Smooth muscle cell (in vitro differentiated cells): ENCODE measurements around the gene ASB2. TPM values are rescaled to one million over a fixed set of nuclear protein-coding genes. Genes with fewer than 3 reads are reported as not detected.

Experiments used
- DNase-seq: peaks from one replicate; lab custom pipeline; 2025; ENCODE audit not compliant: unreplicated experiment; lab: John Stamatoyannopoulos, UW
- H2AFZ ChIP-seq: fragments of 200-600 bp; sonication (generic); 2 replicates; pipeline ENCODE4 v1.6.0; 2016; ENCODE audit warnings: antibody characterized with exemption, low read depth, mild to moderate bottlenecking
- H3F3A ChIP-seq: fragments of 200-600 bp; sonication (generic); 2 replicates; pipeline ENCODE4 v1.6.0; 2017; ENCODE audit warnings: antibody characterized with exemption, low read depth
- H3K27ac ChIP-seq: fragments of 200-600 bp; sonication (generic); 2 replicates; pipeline ENCODE4 v1.5.1; 2016; ENCODE audit warnings: low read depth, mild to moderate bottlenecking
- H3K27me3 ChIP-seq: fragments of 200-600 bp; sonication (generic); 2 replicates; pipeline ENCODE4 v1.6.1; 2016; ENCODE audit warnings: low read depth, mild to moderate bottlenecking
- H3K36me3 ChIP-seq: fragments of 200-600 bp; sonication (generic); 2 replicates; pipeline ENCODE4 v1.5.1; 2016; ENCODE audit warnings: low read depth
- H3K4me1 ChIP-seq: fragments of 200-600 bp; sonication (generic); 2 replicates; pipeline ENCODE4 v1.5.1; 2016; ENCODE audit warnings: low read depth
- H3K4me2 ChIP-seq: fragments of 200-600 bp; sonication (generic); 2 replicates; pipeline ENCODE4 v1.6.0; 2016; ENCODE audit warnings: mild to moderate bottlenecking
- H3K4me3 ChIP-seq: fragments of 200-600 bp; sonication (generic); 2 replicates; pipeline ENCODE4 v1.5.1; 2016; ENCODE audit warnings: mild to moderate bottlenecking
- H3K79me2 ChIP-seq: fragments of 200-600 bp; sonication (generic); 2 replicates; pipeline ENCODE4 v1.6.0; 2016; ENCODE audit warnings: low read depth, mild to moderate bottlenecking
- H3K9ac ChIP-seq: fragments of 200-600 bp; sonication (generic); 2 replicates; pipeline ENCODE4 v1.6.0; 2016; ENCODE audit warnings: low read depth
- H3K9me3 ChIP-seq: fragments of 200-600 bp; sonication (generic); replicated peaks from 2 replicates; pipeline ENCODE4 v1.5.1; 2016; ENCODE audit warnings: low read depth
- H4K20me1 ChIP-seq: fragments of 200-600 bp; sonication (generic); 2 replicates; pipeline ENCODE4 v1.6.0; 2016; ENCODE audit warnings: low read depth
- whole genome bisulfite sequencing: methylation state at CpG from one replicate; pipeline ENCODE4 v1.1.7; 2016; ENCODE audit warnings: low lambda C conversion rate; 5-methylcytosine and 5-hydroxymethylcytosine counted together
- polyA plus RNA-seq: library from polyadenylated mRNA; unstranded; fragments of >200 nt; fragmentation: Nextera tagmentation; extraction: Ambion mirVana; gene quantifications from 2 replicates; pipeline ENCODE4 v1.2.1, GENCODE V29; 2016
- total RNA-seq: library from RNA; depleted of rRNA; stranded (reverse); fragments of >200 nt; gene quantifications from 2 replicates; pipeline ENCODE4 v1.2.3, GENCODE V29; 2014
- TF ChIP-seq, protein P1 (sequence below): fragments of 200-600 bp; sonication (generic); IDR thresholded peaks from 2 replicates; pipeline ENCODE4 v1.5.1; 2017; ENCODE audit warnings: borderline replicate concordance, mild to moderate bottlenecking, antibody characterized with exemption; ENCODE audit not compliant: insufficient read depth, poor library complexity, severe bottlenecking

Gene ASB2
- total and polyA plus RNA-seq, 2 experiments from 2014 or later, result 0.99 TPM; not detected in 1

DNA sequence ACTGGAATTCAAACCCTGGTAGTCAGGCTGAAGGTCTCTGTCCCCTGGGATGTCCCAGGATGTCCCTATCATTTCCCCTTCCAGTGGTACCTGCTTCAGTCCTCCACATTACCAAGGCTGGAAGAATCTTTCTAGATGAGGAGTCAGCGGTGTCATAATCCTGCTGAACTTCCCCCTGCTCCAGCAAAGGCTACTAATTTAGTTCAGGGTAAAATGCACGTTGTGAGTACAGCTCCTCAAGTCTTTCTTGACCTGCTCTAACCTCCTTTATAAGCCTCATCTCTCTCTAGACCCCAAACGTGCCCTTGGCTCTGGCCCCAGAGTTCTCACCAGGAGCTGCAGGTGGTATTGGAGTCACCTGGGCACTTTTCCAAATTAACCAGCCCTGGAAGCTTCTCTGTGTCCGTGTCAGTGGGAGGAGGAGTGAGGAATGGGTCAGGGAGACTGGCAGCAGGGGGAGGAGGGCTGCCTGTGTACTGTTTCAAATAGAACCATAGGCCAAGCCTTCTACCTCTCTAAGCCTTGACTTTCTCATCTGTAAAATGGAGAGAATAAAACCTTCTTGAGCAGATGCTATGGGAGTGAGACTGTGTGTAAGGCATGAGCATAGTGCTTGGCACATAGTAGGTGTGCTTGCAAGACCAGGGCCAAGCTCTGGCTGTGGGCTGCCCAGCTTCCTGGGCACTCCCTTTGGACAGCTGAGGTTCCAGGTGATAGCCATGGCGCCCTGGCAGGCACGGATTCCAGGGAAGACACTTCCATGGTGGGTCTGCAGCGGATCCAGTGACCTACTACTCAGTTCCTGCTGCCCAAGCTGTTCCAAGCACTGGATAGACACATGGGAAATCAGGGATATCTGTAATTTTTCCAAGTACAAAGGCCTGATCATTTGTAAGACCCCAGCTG, 24.5 kb downstream of the ASB2 start:
- DNase-seq, result no peak
- H4K20me1 ChIP-seq, result no peaks in the 10 kb centered on the region
- no peak overlapping the region for H3K4me3 ChIP-seq
- no peaks in the 10 kb centered on the region for H3K79me2 ChIP-seq
- no peak overlapping the region for H2AFZ ChIP-seq
- H3K4me1 ChIP-seq, result no peaks in the 10 kb centered on the region
- H3F3A ChIP-seq, result peaks cover 2% of the 10 kb centered on the region
- no peaks in the 10 kb centered on the region for H3K27me3 ChIP-seq
- H3K27ac ChIP-seq, result no peak overlapping the region
- 84% methylated on average over 7 of the region's 7 CpGs for WGBS
- H3K36me3 ChIP-seq, result no peaks in the 10 kb centered on the region
- no peak overlapping the region for H3K9ac ChIP-seq
- TF ChIP-seq, protein P1, sequence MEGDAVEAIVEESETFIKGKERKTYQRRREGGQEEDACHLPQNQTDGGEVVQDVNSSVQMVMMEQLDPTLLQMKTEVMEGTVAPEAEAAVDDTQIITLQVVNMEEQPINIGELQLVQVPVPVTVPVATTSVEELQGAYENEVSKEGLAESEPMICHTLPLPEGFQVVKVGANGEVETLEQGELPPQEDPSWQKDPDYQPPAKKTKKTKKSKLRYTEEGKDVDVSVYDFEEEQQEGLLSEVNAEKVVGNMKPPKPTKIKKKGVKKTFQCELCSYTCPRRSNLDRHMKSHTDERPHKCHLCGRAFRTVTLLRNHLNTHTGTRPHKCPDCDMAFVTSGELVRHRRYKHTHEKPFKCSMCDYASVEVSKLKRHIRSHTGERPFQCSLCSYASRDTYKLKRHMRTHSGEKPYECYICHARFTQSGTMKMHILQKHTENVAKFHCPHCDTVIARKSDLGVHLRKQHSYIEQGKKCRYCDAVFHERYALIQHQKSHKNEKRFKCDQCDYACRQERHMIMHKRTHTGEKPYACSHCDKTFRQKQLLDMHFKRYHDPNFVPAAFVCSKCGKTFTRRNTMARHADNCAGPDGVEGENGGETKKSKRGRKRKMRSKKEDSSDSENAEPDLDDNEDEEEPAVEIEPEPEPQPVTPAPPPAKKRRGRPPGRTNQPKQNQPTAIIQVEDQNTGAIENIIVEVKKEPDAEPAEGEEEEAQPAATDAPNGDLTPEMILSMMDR, result no peak
- no peaks in the 10 kb centered on the region for H3K9me3 ChIP-seq
- no peak overlapping the region for H3K4me2 ChIP-seq

DNA sequence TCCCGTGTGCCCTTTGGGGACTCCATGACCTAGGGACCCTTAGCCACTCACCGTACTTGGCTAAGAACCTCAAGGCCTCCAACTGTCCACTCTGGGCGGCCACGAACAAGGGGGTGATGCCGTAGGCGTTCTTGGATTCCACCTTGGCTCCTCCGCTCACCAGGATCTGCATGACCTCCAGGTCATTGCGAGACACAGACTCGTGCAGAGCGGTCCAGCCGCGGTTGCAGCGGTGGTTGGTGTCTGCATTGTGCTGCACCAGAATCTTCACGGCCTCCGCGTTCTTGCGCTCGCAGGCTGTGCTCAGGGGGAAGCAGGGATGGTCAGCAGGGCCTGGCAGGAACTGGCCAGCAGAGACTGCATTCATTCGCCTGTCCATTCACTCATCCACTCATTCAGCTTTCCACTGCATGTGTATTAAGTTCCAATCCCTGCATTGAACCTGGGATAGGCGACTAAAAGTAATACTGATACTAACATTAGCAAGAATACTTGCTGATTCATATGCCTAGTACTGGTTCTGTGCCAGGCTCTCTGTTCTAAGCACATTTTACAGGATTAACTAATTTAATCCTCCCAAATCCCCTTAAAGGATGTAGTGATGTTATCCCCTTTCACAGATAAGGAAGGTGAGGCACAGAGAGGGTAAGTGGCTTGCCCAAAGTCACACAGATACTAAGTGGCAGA, 25.3 kb downstream of the ASB2 start:
- Histone ChIP-seq H3K4me3 (no peak overlapping the region), H3K79me2 (no peaks in the 10 kb centered on the region), H3F3A (peaks cover 8% of the 10 kb centered on the region), H3K4me2 (no peak overlapping the region), H3K36me3 (no peaks in the 10 kb centered on the region), H3K9me3 (no peaks in the 10 kb centered on the region), H4K20me1 (no peaks in the 10 kb centered on the region), H3K4me1 (peaks cover 3% of the 10 kb centered on the region), H3K9ac (no peak overlapping the region), H3K27me3 (no peaks in the 10 kb centered on the region), H2AFZ (no peak overlapping the region), H3K27ac (no peak overlapping the region)
- DNase-seq, result no peak
- TF ChIP-seq, protein P1, result no peak
- WGBS, result 84% methylated on average over 20 of the region's 20 CpGs

- Histone ChIP-seq H3K4me2 (no peak overlapping the region), H3K4me1 (peaks cover 4% of the 10 kb centered on the region), H3K27ac (no peak overlapping the region), H3K79me2 (no peaks in the 10 kb centered on the region), H2AFZ (no peak overlapping the region), H4K20me1 (no peaks in the 10 kb centered on the region), H3F3A (peaks cover 8% of the 10 kb centered on the region), H3K36me3 (no peaks in the 10 kb centered on the region), H3K9me3 (no peaks in the 10 kb centered on the region), H3K9ac (no peak overlapping the region), H3K27me3 (no peaks in the 10 kb centered on the region), H3K4me3 (no peak overlapping the region)
- WGBS, result 95% methylated on average over 13 of the region's 13 CpGs
- DNase-seq, result no peak
- TF ChIP-seq, protein P1, result no peak
These were observed 26.8 kb downstream of the ASB2 start for GRCh38 chr14:93949511-93950075.
